CD14-positive monocyte (primary cell): ENCODE results near the gene ROR1. TPM values are rescaled to one million over a fixed set of nuclear protein-coding genes. Genes with fewer than 3 reads are reported as not detected.

Source experiments
- DNase-seq, 3 donors: peaks; one replicate each; pipeline ENCODE4 v3.0.0-alpha.2; 2011 to 2022
- H2AFZ ChIP-seq: 2 replicates; pipeline ENCODE4 v1.6.0; 2012; ENCODE audit warnings: mild to moderate bottlenecking, low read depth, low read length, inconsistent platforms; ENCODE audit not compliant: insufficient read depth, poor library complexity, severe bottlenecking
- H3K27ac ChIP-seq, 2 donors: 1 replicate in 1 of 2; 2 replicates in 1 of 2; pipeline ENCODE4 v1.5.1; 2012 to 2013; ENCODE audit warnings: low read length in 2 of 2, control low read depth in 1 of 2, inconsistent platforms in 1 of 2, low read depth in 1 of 2, mild to moderate bottlenecking in 1 of 2
- H3K27me3 ChIP-seq, 2 donors: one replicate each; pipeline versions ENCODE4 v1.6.0 to v1.6.1; 2011 to 2013; ENCODE audit warnings: low read length in 2 of 2; ENCODE audit not compliant: control insufficient read depth in 2 of 2, insufficient read depth in 2 of 2
- H3K36me3 ChIP-seq, 2 donors: replicated peaks in 1 of 2; 1 replicate in 1 of 2; 2 replicates in 1 of 2; pipeline versions ENCODE4 v1.5.1 to v1.6.1; 2012 to 2013; ENCODE audit warnings: low read length in 2 of 2, control low read depth in 1 of 2, inconsistent platforms in 1 of 2, mild to moderate bottlenecking in 1 of 2; ENCODE audit not compliant: insufficient read depth in 2 of 2, control insufficient read depth in 1 of 2
- H3K4me1 ChIP-seq, 2 donors: 1 replicate in 1 of 2; 2 replicates in 1 of 2; pipeline versions ENCODE4 v1.5.1 to v1.6.1; 2012 to 2013; ENCODE audit warnings: low read length in 2 of 2, control low read depth in 1 of 2, inconsistent platforms in 1 of 2, mild to moderate bottlenecking in 1 of 2, moderate library complexity in 1 of 2; ENCODE audit not compliant: insufficient read depth in 2 of 2, control insufficient read depth in 1 of 2
- H3K4me2 ChIP-seq: replicated peaks from 2 replicates; pipeline ENCODE3; 2012; ENCODE audit warnings: low read length, moderate library complexity, mild to moderate bottlenecking; ENCODE audit not compliant: poor library complexity, severe bottlenecking; ENCODE audit errors: extremely low read depth
- H3K4me3 ChIP-seq, 3 experiments: fragments of 200-600 bp in 1 of 3; sonication (generic) in 1 of 3; replicated peaks in 1 of 3; 1 replicate in 2 of 3; 2 replicates in 1 of 3; pipeline ENCODE4 v1.5.1; 2011 to 2013; ENCODE audit warnings: low read length in 3 of 3, mild to moderate bottlenecking in 3 of 3, control low read depth in 2 of 3, low read depth in 2 of 3, inconsistent platforms in 1 of 3, moderate library complexity in 1 of 3
- H3K79me2 ChIP-seq: 2 replicates; pipeline ENCODE4 v1.6.0; 2012; ENCODE audit warnings: mild to moderate bottlenecking, control low read depth, inconsistent platforms, low read length, moderate library complexity; ENCODE audit not compliant: insufficient read depth
- H3K9ac ChIP-seq: 2 replicates; pipeline ENCODE4 v1.6.0; 2017; ENCODE audit warnings: low read length, mild to moderate bottlenecking; ENCODE audit not compliant: insufficient read depth, poor library complexity, severe bottlenecking
- H3K9me3 ChIP-seq, 2 donors: replicated peaks in 1 of 2; 1 replicate in 1 of 2; 2 replicates in 1 of 2; pipeline versions ENCODE4 v1.5.1 to v1.6.1; 2012 to 2013; ENCODE audit warnings: low read length in 2 of 2, control low read depth in 1 of 2; ENCODE audit not compliant: control insufficient read depth in 1 of 2, insufficient read depth in 1 of 2
- H4K20me1 ChIP-seq: 2 replicates; pipeline ENCODE4 v1.6.0; 2012; ENCODE audit warnings: mild to moderate bottlenecking, low read length, control low read depth, moderate library complexity; ENCODE audit not compliant: insufficient read depth
- H3K27ac Mint-ChIP-seq, 7 donors: one replicate each; pipeline ENCODE4 v1.8.0; 2020; ENCODE audit warnings: mild to moderate bottlenecking in 7 of 7, mixed read lengths in 7 of 7, moderate library complexity in 6 of 7, inconsistent platforms in 2 of 7
- H3K27me3 Mint-ChIP-seq, 3 donors: one replicate each; pipeline ENCODE4 v1.8.0; 2021 to 2022; ENCODE audit warnings: low read depth in 3 of 3, mild to moderate bottlenecking in 3 of 3, mixed read lengths in 3 of 3, moderate library complexity in 3 of 3, inconsistent platforms in 1 of 3
- H3K36me3 Mint-ChIP-seq, 2 donors: one replicate each; pipeline ENCODE4 v1.8.0; 2020; ENCODE audit warnings: mixed read lengths in 2 of 2, inconsistent platforms in 1 of 2, mild to moderate bottlenecking in 1 of 2
- H3K4me1 Mint-ChIP-seq: one replicate; pipeline ENCODE4 v1.8.0; 2020; ENCODE audit warnings: mild to moderate bottlenecking, mixed read lengths
- H3K4me3 Mint-ChIP-seq, 2 donors: one replicate each; pipeline ENCODE4 v1.8.0; 2020; ENCODE audit warnings: mild to moderate bottlenecking in 2 of 2, mixed read lengths in 2 of 2, moderate library complexity in 1 of 2
- H3K9me3 Mint-ChIP-seq, 7 donors: one replicate each; pipeline ENCODE4 v1.8.0; 2020 to 2022; ENCODE audit warnings: mixed read lengths in 7 of 7, mild to moderate bottlenecking in 6 of 7, moderate library complexity in 6 of 7, inconsistent platforms in 2 of 7
- CTCF ChIP-seq: fragments of 200-600 bp; IDR thresholded peaks from one replicate; pipeline ENCODE4 v1.8.0; 2022; ENCODE audit warnings: antibody characterized with exemption, mild to moderate bottlenecking
- WGBS: methylation state at CpG from one replicate; pipeline ENCODE4 v1.1.5; 2013; ENCODE audit warnings: missing lambda C conversion rate; ENCODE audit not compliant: insufficient coverage; 5-methylcytosine and 5-hydroxymethylcytosine counted together
- intact Hi-C, 2 donors: fragments of 100-400 bp; cut with micrococcal nuclease; formaldehyde crosslinking; loops; one replicate each; pipeline versions ENCODE4 v1.15.0 to v1.15.1; 2023
- polyA plus RNA-seq, 3 donors: library from polyadenylated mRNA; depleted of rRNA in 1 of 3; unstranded in 2 of 3; stranded (reverse) in 1 of 3; fragments of 300-500 nt in 2 of 3; fragments of >200 nt in 1 of 3; fragmentation: Illumina TruSeq in 2 of 3; gene quantifications; 1 replicate in 2 of 3; 2 replicates in 1 of 3; pipeline ENCODE4 v1.2.3, GENCODE V29; 2012 to 2021

ROR1 gene
- polyA plus RNA-seq, 3 donors = not detected

- no peaks in the 10 kb centered on the region for H3K79me2 ChIP-seq
- no peak for TF ChIP-seq CTCF
- H4K20me1 ChIP-seq = no peaks in the 10 kb centered on the region
- WGBS = 86% methylated on average over 1 of the region's 5 CpGs
- H3K4me1 Mint-ChIP-seq = peaks cover 4% of the 10 kb centered on the region
- no peaks in the 10 kb centered on the region for H3K27me3 ChIP-seq
- H3K9me3 ChIP-seq = no peaks in the 10 kb centered on the region
- no peaks in the 10 kb centered on the region for H3K4me1 ChIP-seq
- H3K9me3 Mint-ChIP-seq = peaks cover 0 to 4% (median 0%) of the 10 kb centered on the region in 7 donors
- H3K27ac ChIP-seq = no peak overlapping the region
- H3K27me3 Mint-ChIP-seq = no peaks in the 10 kb centered on the region
- no peak overlapping the region for H2AFZ ChIP-seq
- intact Hi-C loops = no loop called here
- DNase-seq = no peak
- H3K9ac ChIP-seq = no peak overlapping the region
- no peaks in the 10 kb centered on the region for H3K36me3 ChIP-seq
- no peaks in the 10 kb centered on the region for H3K36me3 Mint-ChIP-seq
- no peak overlapping the region for H3K4me3 ChIP-seq
- H3K4me3 Mint-ChIP-seq = no peak overlapping the region
- no peak overlapping the region for H3K4me2 ChIP-seq
- no peak overlapping the region for H3K27ac Mint-ChIP-seq
These were observed 147.5 kb downstream of the ROR1 start for GRCh38 chr1:63921359-63921758.

- Histone ChIP-seq H3K4me3 (no peak overlapping the region), H3K27me3 (no peaks in the 10 kb centered on the region), H3K4me2 (no peak overlapping the region), H3K79me2 (no peaks in the 10 kb centered on the region), H2AFZ (no peak overlapping the region), H3K36me3 (no peaks in the 10 kb centered on the region), H3K9ac (no peak overlapping the region), H3K27ac (no peak overlapping the region), H3K4me1 (no peaks in the 10 kb centered on the region), H4K20me1 (no peaks in the 10 kb centered on the region), H3K9me3 (no peaks in the 10 kb centered on the region)
- TF ChIP-seq CTCF = no peak
- H3K27ac Mint-ChIP-seq = no peak overlapping the region
- DNase-seq = no peak
- no peaks in the 10 kb centered on the region for H3K36me3 Mint-ChIP-seq
- no peak overlapping the region for H3K4me3 Mint-ChIP-seq
- H3K9me3 Mint-ChIP-seq = peaks cover 0 to 4% (median 0%) of the 10 kb centered on the region in 7 donors
- H3K27me3 Mint-ChIP-seq = no peaks in the 10 kb centered on the region
- intact Hi-C loops = no loop called here
- H3K4me1 Mint-ChIP-seq = peaks cover 4% of the 10 kb centered on the region
These were observed 148.0 kb downstream of the ROR1 start for GRCh38 chr1:63921802-63922201.
